Right lung (tissue), 10 donors: Measurements from ENCODE around the gene NEUROG2. TPM values are rescaled to one million over a fixed set of nuclear protein-coding genes. Genes with fewer than 3 reads are reported as not detected.
A peak's percentile ranks its signal among the peaks of the same experiment; 100 is the strongest.
"Not testable (repeated sequence)": the region's sequence is repeated elsewhere in the genome, so short reads cannot be mapped to it uniquely, and the experiment has no call there.

Experiments used
- DNase-seq, 2 donors: peaks; one replicate each; pipeline ENCODE4 v3.0.0-alpha.2; 2013
- long read RNA-seq, 8 donors: transcript quantifications; one replicate each; lab custom pipeline, GENCODE V29; 2026
- polyA plus RNA-seq, 5 donors: library from polyadenylated mRNA; unstranded; fragments of 120-200 nt; gene quantifications; one replicate each; pipeline versions ENCODE4 v1.2.1 to v1.2.3, GENCODE V29; 2013; ENCODE audit warnings: inconsistent platforms in 1 of 5, low replicate concordance in 1 of 5; ENCODE audit not compliant: insufficient read length in 5 of 5, insufficient read depth in 1 of 5

The NEUROG2 gene
- polyA plus RNA-seq = not detected
- long read RNA-seq, donor 1 = 0 reads
- long read RNA-seq, donor 2 = 0 reads
- long read RNA-seq, donor 3 = 0 reads
- long read RNA-seq, donor 4 = 0 reads
- long read RNA-seq, donor 5 = 0 reads
- long read RNA-seq, donor 6 = 0 reads
- long read RNA-seq, donor 7 = 0 reads
- long read RNA-seq, donor 8 = 0 reads

DNA sequence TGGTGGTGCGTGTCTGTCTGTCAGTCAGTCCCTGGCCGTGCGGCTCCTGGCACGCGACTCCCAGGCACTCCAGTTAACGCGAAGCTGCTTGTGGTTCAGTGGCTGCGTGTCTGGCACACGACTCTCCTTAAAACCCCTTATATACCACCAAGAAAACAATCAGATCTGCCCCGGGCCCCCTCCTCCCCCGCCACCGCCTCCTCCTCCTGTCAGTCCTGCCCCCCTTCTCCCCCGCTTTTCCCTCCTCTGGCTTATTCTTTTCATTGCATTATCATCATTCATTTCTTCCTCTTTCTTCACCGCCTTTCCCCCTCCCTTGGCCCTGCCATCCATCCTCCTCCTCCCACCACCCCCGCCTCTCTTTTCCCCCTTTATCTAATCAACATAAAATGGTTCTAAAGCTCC lies at the start of gene NEUROG2:
TSS of gene NEUROG2 (minus strand) at position 115 of the 405 bp plus-strand sequence. CDS start 705 bp downstream, outside the sequence.
- no peak for DNase-seq

DNA sequence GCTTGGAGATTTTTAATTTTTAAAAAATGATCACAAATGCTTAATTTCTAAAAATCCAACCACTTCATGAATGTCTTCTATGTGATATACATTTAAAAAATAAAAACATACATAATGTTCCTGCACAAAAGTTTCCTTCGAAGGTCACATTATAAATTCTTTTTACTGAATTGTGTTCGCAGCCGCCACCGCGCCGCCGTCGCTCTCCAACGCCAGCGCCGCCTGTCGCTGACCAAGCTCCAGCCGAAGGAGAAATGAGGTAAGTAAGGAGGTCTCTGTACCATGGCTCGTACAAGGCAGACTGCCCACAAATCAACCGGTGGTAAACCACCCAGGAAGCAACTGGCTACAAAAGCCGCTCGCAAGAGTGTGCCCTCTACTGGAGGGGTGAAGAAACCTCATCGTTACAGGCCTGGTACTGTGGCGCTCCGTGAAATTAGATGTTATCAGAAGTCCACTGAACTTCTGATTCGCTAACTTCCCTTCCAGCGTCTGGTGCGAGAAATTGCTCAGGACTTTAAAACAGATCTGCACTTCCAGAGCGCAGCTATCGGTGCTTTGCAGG lies 48.8 kb upstream of the NEUROG2 start:
- DNase-seq = no peak

DNA sequence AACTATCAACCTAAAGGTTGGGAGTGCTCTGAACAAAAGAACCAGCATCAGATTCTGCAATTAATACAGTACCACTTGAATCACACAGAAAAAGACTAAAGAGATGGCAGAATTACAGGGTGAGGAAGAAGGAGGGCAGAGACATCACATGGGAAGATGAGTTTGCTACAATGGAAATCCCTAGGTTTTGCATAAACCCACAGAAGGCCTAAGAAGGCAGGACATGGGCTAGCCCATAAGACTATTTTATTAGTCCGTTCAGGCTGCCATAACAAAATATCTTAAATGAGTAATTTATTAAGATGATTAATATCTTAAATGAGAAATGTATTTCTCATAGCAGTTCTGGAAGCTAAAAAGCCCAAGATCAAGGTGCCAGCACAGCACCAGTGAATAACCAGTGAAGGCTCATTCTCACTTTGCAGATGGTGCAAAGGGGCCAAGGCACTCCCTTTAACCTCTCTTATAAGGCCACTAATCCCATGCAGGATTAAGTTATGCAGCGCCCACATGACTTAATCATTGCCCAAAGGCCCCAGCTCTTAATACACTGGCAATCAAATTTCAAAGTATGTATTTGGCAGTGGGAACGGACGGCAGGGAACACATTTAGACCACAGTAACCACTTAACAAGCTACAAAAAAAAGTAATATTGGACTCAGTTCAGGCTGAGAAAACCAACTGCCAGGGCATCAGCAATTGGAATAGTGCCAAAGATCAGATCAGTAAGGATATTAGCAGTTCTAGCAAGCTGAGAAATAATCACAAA lies 47.6 kb upstream of the NEUROG2 start:
- DNase-seq = no peak

DNA sequence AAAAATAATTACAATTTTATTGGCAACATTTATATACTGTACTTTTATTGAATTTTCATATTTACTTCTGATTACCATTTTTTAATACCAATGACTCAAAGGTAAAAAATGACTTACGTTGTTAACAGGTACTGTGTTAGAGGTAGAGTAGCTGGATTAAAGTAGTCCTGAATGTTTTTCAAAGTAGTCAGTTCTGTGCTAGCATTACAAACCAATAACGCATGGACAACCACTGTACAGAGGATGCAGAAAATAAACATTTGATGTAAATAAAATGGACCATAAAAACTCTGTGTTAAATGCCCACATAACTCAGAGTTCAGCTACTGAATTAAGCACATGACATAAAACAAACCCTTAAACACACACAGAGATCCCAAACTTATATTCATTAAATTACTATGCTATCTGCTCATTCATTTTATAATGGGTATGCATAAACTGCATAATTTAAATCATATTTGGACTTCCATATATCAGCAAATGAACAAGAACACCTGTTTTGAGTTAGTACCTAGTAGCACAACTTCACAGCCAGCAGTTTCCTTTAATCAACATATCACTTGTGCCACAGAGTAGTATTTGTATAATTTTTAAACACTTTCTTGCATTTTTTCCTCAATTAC lies 46.4 kb upstream of the NEUROG2 start:
- DNase-seq = no peak

DNA sequence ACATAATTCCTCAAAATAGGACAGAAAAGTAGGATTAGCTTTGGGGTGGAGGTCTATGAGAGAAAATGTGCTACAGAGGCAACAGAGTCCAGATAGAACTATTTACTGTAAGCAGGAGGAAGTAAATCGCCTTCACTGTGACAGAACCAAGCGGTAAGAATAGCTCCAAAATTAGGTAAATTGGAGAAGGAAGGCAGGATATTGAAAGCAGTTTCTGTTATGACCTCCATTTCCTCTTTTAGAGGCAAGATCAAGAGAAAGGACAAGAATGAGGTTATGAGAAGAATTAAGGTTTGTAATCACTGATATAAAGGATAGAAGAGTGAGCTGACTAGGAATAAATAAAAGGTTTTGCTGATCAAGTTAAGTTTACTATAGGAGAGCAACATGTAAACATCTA lies 44.1 kb upstream of the NEUROG2 start:
- DNase-seq = no peak

DNA sequence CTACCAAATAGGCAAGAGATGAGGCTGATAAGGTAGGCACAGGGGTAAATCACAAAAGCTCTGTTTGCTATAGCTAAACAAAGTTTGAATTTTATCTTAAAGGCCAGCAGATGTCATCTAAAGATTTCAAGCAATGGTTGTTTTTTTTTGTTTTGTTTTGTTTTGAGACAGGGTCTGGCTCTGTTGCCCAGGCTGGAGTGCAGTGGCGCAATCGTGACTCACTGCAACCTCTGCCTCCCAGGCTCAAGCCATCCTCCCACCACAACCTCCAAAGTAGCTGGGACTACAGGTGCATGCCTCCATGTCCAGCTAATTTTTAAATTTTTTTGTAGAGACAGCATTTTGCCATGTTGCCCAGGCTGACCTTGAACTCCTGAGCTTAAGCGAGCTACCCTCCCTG lies 43.1 kb upstream of the NEUROG2 start:
- DNase-seq = no peak

DNA sequence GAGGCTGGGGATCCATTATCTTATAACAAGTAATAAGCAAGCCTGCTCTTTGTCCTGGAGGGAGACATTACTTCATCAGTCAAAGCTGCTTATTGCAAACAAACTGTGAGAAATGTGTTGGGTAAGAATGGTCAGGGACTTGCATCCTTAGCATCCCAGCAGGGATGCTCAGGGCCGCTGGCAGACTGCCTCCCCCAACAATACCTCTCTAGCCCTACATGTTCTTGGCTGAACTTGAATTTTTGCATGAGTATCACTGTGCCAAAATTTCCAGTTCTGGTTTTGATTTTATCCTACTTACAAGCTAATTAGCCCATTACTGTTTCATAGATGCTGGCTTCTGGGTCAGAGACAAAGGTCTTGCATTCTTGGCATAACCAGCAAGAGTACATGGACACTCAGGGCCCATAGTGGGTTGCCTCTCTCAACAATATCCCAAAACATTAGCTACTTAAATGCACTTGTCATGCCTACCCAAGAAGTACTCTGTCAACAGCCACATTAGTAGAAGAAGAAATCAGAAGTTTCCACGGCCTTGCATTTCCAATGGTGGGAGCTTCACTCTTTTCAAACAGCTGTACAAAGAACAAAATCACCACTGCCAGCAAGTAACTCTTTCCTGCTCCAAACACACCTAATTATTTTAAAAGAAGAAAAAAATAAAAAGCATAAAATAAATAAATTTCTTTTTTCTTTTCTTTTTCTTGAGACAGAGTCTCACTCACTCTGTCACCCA lies 41.9 kb upstream of the NEUROG2 start:
- DNase-seq = peak in 1 of 2 donors; percentile 0

DNA sequence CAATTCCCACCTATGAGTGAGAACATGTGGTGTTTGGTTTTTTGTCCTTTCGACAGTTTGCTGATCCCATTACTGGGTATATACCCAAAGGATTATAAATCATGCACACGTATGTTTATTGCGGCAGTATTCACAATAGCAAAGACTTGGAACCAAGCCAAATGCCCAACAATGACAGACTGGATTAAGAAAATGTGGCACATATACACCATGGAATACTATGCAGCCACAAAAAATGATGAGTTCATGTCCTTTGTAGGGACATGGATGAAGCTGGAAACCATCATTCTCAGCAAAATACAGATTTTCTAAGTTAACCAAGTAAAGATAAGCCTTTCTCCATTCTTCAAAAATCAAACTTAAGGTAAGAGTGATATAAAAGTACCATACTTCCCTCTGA lies 38.3 kb upstream of the NEUROG2 start:
- DNase-seq = not testable (repeated sequence)

DNA sequence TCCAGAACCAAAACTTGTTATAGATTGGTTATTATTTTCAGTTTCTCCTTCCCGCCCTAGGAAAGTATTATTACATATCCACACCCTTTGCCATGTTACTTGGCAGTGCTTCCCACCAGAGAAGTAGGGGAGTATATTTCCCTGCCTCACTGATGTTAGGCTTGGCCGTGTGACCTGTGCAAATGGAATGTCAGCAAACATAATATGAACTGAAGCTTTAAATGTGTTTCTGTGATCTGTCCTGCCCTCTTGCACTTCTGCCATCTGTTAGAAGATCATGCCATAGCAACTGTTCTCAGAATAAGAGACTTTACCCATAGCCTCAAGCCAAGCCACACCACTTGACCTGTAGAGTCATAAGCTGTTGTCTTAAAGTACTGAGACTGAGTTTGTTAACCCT lies 36.7 kb upstream of the NEUROG2 start:
- no peak for DNase-seq

DNA sequence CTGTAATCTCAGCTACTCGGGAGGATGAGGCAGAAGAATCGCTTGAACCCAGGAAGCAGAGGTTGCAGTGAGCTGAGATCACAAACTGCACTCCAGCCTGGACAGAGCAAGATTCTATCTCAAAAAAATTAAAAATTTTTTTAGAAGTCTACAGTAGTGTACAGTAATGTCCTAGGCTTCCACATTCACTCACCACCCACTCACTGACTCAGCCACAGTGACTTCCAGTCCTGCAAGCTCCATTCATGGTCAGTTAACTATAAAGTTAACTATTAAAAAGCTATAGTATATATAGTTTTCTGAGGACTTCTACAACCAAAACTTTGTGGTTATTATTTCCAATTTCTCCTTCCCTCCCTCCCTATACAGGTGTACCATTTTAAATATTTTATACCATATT lies 34.7 kb upstream of the NEUROG2 start:
- DNase-seq = no peak

DNA sequence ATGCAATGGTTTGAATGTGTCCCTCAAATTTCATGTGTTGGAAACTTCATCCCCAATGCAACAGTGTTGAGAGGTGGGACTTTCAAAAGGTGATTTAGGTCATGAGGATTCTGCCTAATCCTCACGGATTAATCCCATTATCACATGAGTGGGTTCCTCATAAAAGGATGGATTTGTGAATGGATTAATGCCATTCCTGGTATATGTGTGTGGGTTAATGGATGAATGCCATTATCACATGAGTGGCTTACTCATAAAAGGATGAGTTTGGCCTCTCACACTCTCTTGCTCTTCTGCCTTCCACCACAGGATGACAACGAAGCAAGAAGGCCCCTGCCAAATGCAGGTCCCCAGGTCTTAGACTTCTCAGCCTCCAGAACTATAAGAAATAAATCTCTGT lies 30.5 kb upstream of the NEUROG2 start:
- no peak for DNase-seq

DNA sequence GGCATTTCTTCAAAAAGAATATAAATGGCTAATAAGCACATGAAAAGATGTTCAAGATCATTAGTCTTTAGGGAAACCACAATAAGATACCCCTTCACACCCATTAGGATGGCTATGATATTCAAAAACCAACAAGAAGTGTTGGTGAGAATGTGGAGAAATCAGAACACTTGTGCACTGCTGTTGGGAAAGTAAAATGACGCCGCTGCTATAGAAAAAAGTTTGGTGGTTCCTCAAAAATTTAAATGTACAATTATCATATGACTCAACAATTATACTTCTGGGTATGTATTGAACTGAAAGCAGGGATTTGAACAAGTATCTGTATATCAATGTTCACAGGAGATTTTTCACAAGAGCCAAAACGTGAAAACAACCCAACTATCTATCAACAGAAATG lies 29.4 kb upstream of the NEUROG2 start:
- no peak for DNase-seq

DNA sequence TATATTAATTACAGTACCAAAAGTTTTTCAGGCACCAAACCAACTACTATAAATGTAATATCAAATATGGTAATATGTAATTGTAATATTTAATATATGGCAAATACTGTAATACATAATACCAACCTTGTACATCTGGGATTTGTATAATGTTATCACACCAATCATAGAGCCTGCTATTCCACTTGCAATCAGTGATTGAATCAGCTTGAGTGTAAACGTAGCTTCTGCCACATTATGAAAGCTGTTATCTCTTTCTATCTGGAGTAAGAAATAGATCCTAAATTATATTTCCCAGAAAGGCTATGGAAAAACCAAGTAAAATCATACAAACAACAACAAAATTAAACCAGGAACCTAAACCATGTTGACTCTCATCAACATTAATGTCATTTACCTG lies 24.7 kb upstream of the NEUROG2 start:
- no peak for DNase-seq

DNA sequence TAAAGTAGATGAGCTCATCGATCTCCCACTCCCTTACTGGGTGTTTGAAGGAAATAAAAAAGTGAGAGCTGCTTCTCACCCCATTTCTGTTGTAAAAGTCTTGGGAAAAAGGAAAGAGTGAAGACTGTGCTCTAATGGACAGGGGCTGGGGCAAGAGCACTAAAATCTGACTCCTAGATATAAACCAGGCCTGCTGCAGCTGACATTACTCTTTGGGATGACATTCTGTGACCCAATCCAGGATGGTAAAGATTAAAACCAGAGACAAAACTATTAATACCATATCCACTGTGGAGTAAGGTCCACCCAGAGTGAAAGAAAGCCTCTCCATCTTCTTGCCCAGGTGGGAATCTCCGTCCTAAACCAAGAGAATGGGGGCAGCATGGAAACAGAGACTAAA lies 20.1 kb upstream of the NEUROG2 start:
- no peak for DNase-seq

DNA sequence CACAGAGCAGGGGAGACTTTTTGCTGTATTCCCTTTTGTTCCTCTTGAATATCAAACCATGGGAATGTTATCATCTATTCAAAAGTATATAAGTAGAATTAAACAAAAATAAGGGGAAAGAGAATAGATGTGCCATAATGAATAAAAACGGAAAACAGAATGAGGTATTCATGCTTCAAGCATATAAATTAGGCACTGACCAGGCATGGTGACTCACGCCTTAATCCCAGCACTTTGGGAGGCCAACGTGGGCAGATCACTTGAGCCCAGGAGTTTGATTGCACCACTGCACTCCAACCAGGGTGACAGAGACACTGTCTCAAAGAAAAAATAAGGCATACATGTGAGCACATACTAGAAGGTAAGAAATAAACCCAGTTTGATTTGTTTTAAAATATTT lies 16.3 kb upstream of the NEUROG2 start:
- no peak for DNase-seq

DNA sequence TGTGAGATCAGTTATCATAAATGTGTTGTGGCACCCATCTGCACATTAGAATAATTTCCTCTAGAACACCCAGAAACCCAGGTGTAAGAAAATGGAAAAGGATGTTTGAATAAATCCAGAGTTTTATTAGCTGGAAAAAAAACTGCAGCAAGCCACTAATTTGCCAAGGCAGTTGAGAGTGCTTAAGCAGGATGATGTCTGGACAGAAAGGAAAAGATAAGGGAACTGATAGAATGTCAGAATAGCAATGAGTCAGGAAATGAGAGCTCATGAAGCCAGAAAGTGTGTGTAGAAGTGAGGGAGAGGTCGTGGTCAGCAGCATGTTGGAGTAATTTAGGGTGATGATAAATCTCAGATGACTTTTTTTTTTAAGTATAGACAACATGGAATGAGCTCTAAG lies 15.2 kb upstream of the NEUROG2 start:
- DNase-seq = no peak

DNA sequence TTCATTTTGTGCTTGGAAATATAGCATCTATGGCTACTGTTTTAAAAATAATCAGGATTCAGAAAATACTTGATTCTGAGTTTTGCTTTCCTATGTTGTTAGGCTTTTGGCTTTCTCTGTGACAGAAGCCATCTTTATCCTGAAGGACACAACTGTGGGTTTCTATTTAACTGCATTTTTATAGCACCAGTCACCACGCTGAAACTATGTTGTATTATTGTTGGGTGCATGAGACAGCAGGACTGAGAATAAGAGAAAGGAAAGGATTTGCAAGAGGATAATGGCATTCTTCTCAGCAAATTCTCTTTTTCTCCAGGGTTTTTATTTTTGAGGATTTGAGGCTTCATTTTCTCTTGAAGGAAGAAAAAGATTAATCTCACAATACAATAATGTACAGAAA lies 10.1 kb upstream of the NEUROG2 start:
- no peak for DNase-seq

DNA sequence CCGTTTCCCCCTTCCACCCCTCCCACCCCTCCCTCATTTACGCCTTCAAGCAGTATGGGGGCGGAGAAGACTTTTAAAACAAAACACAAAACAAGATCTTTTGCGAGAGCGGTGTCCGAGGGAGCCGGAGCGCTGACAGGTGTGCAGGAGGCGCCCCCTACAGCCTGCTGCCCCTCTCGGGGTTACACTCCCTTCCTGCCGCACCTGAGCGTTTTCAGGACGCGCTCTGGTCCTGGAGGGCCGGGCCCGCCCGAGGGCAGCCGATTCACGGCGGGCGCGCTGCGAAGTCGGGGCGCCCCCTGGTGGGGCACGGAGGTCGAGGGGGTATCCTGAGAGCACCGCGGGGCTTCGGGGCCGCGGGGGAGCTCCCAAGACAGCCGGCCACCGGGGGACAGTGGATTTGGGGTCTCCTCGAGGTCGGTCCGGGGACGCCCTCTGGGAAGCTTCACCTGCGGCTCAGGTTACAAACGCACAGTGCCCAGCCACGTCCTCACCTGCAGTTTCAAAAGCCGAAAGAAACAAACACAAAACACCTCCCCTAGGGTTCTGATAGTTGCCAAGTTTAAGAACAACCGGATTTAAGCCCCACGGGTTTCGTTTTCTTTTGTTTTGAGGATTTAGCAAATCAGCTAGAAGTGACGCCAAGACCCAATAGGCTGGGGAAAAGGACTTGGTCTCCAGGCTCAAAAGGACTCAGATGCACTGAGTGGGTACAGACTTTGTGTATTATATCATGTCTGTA lies 8.0 kb upstream of the NEUROG2 start:
- no peak for DNase-seq

DNA sequence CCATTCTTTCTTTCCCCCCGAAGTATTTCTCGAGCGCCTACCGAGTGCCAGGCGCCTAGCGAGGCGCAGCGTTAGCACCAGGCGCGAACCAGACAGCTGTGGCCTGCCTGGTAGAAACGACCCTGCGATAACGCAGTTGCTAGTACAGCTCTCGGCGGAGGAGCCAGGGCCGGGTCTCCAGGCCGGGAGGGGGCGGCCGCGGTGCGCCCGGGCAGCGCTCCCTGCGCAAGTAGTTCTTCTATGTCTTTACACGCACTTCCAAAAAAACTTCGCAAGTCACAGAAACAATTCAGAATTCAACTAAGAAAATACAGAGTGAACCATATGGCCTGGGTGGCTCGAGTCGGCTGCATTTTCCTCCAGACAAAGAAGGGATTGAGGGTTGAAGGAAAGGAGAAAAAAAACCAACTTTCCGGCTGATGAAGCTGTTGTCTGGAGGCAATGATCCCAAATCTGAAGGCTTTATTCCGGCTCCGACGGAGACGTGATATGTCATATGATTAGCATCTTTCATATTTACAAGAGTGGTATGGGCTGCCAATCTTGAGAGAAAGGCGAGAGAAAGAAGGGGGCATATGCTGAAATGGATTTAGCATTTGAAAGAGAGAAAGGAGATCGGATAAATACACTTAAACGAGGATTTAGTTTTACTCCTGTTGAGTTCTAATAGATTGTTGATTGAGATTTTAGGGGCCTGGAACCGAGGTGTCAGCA lies 7.2 kb upstream of the NEUROG2 start:
- no peak for DNase-seq

DNA sequence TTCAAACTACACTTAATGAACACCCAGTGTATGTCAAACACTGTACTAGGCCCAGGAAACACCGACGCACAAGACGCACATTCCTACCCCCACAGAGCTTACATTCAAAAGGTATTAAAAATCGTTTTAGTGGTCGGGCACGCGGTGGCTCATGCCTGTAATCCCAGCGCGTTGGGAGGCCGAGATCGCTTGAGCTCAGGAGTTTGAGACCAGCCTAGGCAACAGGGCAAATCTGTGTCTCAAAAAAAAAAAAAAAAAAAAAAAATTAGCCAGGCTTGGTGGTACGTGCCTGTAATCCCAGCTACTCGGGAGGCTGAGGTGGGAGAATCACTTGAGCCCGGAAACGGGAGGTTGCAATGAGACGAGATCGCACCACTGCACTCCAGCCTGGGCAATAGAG lies 6.5 kb upstream of the NEUROG2 start:
- not testable (repeated sequence) for DNase-seq
